ENCODE results near the gene C9orf72.

C9orf72 gene

DNA sequence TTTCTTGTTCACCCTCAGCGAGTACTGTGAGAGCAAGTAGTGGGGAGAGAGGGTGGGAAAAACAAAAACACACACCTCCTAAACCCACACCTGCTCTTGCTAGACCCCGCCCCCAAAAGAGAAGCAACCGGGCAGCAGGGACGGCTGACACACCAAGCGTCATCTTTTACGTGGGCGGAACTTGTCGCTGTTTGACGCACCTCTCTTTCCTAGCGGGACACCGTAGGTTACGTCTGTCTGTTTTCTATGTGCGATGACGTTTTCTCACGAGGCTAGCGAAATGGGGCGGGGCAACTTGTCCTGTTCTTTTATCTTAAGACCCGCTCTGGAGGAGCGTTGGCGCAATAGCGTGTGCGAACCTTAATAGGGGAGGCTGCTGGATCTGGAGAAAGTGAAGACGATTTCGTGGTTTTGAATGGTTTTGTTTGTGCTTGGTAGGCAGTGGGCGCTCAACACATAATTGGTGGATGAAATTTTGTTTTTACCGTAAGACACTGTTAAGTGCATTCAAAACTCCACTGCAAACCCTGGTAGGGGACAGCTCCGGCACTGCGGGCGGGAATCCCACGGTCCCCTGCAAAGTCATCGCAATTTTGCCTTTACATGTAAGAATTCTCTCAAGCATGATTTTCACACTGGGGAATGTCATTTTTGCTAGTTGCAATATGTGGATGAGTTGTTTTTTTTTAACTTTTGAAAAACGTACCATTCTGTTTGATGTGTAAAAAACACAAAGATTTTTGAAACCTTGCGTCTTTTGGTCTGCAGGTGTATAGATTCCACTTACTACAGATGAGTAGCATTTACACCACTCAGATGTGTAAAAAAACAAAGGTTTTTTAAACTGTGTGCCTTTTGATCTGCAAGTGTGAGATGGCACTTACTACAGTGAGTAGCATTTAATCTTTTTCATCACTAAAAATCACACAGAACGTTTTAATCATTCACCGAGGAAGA, 631 bp upstream of the C9orf72 start:
- peak; percentile 99 for DNase-seq

DNA sequence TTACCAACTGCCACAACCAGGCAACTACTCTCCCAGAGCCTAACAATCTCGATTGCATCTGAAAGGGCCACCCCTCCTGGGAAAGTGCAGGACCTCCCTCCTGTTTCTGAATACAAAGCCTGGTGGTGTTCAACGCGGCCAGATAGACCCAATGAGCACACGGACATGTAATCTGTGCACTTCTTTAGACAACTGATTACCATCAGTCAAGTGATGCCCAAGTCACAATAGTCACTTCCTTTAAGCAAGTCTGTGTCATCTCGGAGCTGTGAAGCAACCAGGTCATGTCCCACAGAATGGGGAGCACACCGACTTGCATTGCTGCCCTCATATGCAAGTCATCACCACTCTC, 739 bp downstream of the C9orf72 start:
- DNase-seq = peak; percentile 79

DNA sequence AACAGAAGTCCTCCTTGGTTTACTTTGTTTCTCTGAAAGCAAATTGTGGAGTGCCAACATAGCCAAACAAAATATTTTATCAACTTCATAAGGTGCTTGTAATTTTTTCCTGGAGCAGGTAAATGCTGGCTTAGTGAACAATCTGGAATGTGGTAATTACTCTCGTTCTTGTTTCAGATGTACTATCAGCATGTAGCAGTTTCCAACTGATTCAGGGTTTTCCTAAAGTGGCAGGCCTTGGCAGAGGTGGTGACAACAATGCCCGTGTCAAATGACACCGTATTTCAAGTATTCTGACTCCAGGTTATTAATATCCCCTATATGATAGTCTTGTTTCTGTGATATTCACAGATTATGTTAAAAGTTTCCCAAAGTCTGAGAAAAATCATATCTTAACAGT, 1.2 kb downstream of the C9orf72 start:
- no peak for DNase-seq

DNA sequence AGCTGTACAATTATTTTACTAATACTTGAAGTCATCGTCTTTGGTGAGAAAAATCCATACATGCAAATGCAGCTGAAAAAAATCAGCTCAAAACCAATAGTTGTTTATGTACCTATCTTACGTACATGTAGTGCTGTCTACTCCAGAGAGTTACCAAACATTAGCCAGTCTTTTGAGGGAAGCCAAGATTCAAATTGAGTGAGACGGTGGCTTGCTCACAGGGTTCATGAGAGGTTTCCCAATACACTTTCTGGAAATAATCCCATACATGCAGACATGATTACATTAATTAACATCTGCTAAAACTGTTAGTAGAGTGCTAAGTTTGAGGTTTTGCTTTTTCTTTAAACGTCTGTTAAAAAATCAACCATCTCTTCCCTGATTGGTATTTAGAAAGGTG, 2.3 kb downstream of the C9orf72 start:
- DNase-seq = no peak

DNA sequence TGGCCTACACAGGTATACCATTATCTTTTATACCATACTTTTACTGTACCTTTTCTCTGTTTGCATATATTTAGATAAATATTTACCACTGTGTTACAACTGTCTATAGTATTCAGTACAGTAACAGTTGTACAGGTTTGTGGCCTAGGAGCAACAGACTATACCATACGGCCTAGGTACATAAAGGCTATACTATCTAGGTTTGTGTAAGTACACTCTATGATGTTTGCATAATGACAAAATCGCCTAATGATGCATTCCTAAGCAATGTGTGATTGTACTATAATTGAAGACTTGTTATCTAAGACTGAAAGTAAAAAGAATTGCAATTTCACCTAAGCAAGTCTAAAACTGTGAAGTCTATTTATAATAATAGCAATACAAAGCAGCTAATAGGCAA, 3.9 kb downstream of the C9orf72 start:
- DNase-seq = no peak

DNA sequence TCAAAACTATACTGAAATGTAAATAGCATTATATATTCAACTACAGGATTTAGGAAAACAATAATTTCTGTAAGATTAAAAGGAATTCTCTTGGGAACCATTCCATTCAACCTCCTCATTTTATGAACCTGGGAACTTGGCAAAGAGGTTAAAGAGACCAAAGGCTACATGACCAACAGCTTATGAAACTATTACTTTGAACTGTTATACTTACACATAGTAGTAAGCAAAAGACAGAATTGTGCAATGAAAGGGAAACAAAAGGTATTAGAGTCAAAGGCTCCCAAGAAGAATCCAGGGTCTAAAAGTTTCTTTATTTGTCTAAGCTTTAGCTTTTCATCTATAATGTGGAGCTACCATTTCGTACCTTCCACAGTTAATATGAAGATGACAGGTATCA, 7.2 kb downstream of the C9orf72 start:
- DNase-seq = no peak

DNA sequence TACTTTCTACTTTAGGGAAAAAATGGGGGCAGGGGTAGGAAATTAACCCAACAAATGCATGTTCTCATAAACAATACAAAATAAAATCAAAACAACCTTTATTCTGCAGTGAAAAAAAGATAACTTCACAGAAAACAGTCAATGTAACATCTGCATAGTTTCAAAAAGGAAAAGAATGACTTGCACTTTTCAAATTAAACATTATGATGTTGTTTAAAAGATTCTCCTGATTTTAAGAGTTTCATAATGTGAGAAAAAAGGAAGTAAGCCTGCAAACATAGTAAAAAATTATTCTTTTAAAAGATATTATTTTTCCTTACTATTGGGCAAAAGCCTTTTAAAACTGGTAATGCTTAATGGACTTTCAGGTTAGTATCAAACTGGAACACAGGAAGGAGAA, 7.6 kb downstream of the C9orf72 start:
- DNase-seq = no peak

DNA sequence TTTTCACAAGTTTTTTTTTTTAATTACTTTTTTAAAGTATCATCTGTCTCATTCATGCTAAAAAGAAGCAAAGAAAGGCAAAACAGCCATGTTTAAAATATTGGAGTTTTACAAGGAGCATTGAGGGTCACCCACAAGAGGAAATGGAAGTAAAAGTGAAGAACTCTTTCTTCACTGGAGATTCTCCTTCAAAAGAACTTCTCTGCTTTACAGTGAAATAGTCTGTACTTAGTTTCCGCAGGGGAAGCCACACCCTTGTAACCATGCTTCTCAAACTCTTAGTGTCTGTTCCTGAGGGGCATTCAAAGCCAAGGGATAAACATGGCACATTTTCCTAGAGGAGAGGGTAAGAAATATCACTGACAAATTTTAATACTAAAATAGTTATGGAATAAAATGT, 8.6 kb downstream of the C9orf72 start:
- DNase-seq = peak; percentile 6

DNA sequence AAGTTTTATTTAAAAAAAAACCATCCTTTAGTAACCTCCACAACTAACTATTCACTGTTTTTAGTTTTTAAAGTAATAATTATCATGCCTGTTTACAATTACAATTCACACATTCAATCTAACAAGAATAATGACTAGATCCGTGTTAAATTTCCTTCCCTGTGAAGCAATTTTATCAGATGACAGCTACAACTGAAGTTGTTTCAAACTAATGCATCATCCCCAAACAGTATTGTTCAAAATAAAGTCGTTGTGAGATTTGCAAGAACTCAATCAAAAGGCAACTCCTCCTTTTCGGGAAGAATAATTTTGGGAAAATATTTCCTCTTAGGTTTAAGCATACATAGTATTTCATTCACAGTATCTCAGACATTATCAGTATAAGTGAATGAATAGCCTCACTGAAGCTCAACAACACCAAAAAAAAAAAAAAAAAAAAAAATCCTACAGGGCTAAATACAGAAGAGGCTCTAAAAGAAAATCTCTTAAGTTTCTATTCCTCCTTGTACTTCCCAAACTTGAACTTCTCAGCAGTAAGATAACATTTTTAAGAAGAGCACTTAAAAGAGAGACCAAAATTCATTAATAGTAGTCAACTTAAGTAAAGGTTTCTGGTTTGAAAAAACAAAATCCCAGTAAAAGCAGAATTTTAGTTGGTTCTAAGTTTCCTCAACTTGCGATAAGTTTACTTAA, 9.4 kb downstream of the C9orf72 start:
- no peak for DNase-seq

DNA sequence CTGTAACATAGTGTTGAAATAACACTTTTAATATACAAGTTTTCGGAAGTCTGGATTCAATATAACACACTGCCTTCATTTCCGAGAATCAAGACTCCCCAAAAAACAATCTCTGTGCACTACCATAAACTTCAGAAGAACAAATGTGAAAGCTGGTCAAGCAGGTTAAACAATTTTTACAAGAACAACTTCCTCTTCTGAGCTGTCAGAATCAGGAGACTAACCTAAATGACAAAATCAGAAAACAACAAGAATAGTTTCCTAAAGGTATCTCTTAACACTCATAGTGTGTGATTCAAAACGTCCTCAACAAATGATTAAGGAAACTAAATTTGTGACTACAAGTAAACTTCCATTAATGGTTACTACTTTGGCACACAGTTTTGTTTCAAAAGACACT, 11.6 kb downstream of the C9orf72 start:
- DNase-seq = no peak

DNA sequence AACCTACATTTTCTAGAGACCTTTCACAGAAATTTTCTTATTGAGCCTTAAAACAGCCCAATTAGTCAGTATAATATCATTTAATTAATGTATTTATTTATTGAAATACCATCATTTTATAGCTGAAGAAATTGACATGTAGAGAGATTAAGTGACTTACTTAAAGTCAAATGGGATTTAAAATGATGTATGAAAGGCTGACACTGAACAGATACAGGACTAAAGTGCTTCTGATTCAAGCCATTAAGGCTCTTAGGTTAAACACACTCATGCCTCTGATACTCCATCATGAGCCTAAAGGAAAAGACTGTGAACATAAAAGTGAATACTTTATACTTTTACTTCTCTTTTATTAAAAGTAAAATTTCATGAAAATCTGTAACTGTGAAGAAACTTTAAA, 12.8 kb downstream of the C9orf72 start:
- no peak for DNase-seq

DNA sequence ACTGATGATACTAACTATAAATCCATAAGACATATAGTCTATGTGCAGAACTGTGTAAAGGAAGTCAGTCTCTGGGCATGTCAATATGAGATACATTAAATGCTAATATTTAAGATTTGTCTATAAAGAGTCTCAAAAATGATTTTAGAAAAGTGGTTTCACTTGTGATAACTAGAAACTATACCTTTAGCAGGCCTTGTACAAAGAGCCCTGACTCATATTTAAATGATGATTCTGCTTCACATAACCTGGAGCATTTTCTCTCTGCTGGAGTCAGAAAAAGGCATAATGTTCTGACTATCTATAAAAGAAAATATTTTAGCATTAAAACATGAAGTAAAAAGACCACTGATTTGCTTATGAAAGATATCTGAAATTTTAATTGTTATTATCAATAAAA, 15.0 kb downstream of the C9orf72 start:
- DNase-seq = no peak

DNA sequence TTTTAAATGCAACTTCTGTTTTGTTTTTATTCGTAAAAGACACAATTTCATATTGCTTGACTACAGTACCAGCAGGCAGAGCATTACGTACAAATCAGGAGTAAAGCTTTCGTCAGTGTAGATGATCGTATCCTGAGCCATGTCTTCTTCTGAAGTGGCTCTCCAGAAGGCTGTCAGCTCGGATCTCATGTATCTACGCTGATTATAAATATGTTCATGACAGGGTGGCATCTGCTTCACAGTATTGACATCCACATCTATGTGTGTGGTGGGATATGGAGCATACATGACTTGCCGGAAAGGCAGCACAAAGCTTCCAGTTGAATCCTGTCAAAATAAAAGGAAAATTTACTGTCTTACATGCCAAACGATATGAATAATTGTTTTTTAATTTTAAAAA, 16.8 kb downstream of the C9orf72 start:
- DNase-seq = no peak

DNA sequence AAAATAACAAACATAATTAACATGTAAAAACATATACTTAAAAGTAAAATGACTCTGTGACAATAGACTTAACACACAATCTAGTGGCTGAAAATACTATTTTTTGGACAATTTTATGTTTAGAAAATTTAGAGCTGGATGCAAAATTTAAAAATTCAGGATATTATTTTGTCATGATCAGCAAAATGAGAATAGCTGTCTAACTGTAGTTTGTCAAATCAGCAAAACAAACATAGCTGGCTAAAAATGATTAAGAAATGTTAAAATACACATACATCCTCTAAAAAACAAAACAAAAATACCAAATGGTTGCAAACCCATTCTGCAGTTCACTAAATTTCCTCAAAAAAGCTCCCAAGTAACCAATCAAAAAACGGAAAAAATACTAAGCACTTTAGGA, 18.6 kb downstream of the C9orf72 start:
- DNase-seq = no peak

DNA sequence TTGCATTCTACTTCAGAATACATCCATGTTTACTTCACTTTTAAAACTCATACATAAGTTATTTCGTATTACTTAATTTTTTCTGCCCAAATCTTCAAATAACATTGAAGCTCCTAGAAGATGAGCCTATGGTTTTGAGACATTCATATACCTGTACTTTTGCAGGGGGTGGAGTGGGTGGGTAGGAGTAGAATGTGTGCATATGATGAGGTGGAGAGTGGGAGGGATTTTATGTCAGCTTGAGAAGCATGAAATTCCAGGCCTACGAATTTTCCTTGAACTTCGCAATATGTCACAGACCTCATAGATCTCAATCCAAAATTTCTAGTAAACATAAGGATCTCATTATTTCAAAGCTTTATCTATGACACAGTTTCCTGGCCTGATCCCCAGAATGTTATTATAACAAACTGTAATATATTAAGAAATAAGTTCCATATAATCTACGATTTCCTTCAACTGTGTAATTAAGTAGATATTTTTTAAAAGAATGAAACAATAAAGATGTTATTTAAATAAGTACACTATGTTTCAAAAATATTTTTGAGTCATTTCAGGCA, 24.0 kb downstream of the C9orf72 start:
- no peak for DNase-seq

DNA sequence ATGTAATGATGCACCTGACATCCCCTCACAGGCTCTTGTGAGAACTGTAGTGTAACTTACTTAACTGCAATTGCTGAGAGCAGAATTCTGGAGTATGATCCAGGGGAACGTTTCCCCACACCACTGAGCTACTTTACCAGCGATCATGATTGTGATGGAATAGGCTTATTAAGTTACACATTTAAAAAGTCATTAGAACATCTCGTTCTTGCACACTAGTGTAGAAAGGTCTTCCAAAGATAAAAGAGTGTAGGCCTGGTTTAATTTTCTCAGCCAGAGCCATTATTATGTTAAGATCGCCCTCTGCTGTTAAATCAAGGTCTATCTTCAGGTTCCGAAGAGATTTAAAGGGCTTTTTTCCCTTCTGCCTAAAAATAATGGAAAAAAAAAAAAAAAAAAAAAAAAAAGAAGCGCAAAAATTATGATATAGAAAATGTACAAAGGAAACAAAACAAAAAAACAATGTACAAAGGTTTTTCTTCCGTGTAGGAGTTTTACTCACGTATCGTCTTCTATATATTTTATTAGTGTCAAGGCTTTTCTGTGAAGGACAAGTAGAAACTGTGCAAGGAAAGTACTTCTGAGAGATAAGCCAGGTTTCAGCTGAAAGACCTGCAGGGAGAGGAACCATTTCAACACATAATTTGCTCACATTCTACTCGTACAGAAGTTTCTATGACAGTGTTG, 25.1 kb downstream of the C9orf72 start:
- no peak for DNase-seq

DNA sequence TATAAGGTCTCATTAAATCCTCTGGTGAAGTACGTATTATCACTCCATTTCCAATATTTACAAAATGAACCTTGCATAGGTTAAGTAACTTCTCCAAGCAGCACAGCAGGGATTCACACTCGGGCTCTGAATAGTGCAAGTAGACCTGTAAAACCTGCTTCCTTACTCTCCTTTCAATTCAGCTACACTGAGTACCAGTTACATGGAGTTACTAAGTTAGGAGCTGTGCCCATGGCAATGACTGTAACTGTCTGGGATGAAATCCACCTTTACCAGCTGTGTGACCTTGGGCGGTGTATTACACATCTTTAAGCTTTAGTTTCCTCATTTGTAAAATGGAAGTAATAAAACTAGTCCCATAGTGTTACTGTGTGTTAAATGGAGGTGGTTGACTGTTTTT, 27.8 kb downstream of the C9orf72 start:
- no peak for DNase-seq

DNA sequence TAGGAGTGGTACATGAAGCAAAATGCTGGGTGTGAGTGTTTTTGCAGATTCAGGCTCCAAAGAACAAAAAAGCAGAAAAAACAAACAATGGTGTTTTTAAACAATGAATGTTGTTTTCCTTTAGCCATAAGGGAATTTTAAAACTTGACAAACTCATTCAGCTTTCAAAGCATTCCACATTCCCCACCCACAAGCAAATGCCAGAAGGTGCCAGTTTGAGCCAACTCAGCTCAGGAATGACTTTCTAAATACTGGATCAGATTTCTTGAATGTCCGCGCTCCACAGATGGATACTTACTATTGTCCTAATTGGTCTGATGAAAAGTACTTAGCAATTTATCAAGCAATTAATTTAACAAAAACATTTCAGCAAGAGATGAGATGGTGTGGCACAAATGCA, 30.8 kb downstream of the C9orf72 start:
- no peak for DNase-seq

DNA sequence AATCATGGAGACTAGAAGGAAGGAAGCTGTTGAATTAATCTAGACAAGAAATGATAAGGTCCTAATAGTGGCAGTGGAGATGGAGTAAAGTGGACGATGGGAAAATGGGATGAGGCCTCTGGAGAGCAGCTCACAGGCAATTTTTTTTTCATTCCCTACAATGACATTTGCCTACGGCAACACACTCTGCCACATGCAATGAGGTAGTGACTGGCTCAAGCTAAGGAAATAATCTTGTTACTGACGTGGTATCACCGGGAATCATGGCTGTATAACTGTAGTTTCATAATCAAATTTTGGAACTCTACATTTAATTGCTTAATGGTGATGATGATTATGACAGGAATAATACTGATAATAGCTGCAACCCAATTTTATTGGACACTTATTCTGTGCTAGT, 31.5 kb downstream of the C9orf72 start:
- DNase-seq = no peak

DNA sequence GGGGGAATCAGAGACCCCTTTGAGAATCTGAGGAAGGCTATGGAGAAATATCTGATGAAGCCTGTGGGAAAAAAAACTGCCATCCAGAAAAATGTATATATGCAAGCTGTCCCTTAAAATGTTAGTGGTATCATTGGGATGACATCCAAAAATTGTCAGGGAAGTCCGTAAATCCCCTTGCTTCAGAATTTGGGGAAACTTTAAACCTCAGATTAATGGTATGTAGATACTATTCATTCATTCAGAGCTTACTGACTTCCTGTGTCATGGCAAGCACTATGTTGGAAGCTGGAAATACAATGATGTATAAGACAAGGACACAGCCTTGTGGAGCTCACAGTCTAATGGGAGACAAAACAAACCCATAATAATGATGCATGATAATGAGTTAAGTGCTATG, 32.8 kb downstream of the C9orf72 start:
- DNase-seq = no peak

DNA sequence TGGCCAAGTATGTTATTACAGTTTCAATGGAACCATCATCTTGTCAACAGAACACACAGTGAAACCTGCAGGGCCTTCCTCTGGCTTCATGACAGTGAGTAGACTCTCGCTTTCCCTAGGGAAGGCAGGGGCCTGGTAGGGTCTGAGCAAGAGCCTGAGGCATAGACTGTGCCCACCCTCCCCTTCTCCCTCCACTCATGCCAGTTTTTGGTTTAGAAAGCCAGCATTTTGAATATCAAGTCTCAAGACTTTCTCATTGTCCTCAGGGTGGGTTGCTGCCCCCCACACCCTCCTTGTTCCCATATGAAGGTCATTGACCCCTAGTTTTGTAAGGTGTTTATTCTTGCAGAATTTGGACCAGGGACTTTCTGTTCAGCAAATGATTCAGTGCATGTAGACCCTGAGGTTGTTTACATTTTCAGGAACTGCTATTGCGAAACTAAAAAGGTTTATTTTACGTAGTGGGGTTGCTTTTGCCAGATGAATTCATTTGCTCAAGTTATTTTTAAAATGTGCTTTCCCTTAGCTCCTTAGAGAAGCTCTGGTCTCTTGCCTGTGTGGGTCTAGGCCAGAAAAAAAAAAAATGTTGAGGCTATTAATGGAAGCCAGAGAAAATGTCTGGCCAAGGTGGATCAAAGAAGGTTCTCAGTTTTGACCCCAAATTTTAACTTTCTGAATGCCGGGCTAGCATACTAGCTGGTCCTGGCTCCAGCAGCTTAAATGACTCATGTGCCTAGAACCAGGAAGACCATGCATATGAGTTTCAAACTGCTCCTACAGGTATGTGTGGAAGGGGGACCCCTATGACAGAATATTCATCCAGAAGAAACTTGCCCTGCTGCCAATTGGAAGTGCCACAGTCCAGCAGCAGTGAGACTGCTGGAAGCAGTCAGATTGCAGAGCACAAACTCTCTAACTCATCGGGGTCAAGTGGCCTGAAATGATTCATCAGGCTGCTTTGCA, 33.5 kb downstream of the C9orf72 start:
- no peak for DNase-seq

DNA sequence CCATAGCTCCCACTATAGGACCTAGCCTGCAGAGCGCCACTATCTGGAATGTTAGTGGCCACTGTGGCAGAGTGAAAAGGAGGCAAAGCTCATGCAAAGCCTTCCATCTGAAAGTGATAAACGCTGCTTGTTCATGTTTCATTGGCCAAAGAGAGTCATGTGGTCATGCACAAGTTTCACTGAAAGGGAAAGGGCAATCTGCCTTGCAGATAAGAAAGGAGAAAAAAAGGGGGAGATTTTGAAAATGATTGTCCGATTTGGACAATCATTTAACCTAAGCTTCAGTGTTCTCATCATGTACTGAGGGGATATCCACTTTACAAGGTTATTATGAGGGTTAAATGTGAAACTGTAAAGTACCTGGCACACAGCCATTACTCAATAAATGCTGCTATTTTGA, 34.6 kb downstream of the C9orf72 start:
- DNase-seq = no peak
